ENCODE results near the gene CACNA1A. TPM values are rescaled to one million over a fixed set of nuclear protein-coding genes. Genes with fewer than 3 reads are reported as not detected.

Gene CACNA1A
- total RNA-seq, 2 donors from 2014 or later: 6.7 to 7.6 TPM

- WGBS, 2 donors: 5 to 17% methylated on average over 1 of the region's 1 CpG
- ATAC-seq (no peak), DNase-seq (no peak)
- no peaks in the 10 kb centered on the region for H3K27me3 ChIP-seq
- no peak overlapping the region for H3K4me3 ChIP-seq
- no peaks in the 10 kb centered on the region for H3K9me3 ChIP-seq
- no peak overlapping the region for H3K27ac ChIP-seq
- intact Hi-C loops (cut with DNase I): loop anchor here (5.0 kb wide), 1 partner anchor 303 kb away; no protein-coding TSS in a partner anchor
- no peaks in the 10 kb centered on the region for H3K36me3 ChIP-seq (replicated peaks in 1 of 2; ENCODE audit: insufficient read depth in 1 of 2, low read depth in 2 of 2)
- TF ChIP-seq POLR2A (IDR thresholded peaks at IDR 0.05) (no peak), CTCF (IDR thresholded peaks at IDR 0.05) (no peak)
- no peaks in the 10 kb centered on the region for H3K4me1 ChIP-seq
Measured at GRCh38 chr19:13283871-13284270, 222.4 kb downstream of the CACNA1A start.

- H3K27me3 ChIP-seq: no peaks in the 10 kb centered on the region
- no peak for DNase-seq
- intact Hi-C loops (cut with DNase I): loop anchor here (5.0 kb wide), 1 partner anchor 305 kb away; no protein-coding TSS in a partner anchor
Measured at GRCh38 chr19:13282486-13283065, 223.7 kb downstream of the CACNA1A start.

GRCh38 chr19:13281567-13282291 is 224.6 kb downstream of the CACNA1A start:
- ATAC-seq (no peak), DNase-seq (no peak)
- H3K27me3 ChIP-seq: no peaks in the 10 kb centered on the region
- no peak overlapping the region for H3K4me3 ChIP-seq
- no peaks in the 10 kb centered on the region for H3K9me3 ChIP-seq
- peaks cover 5% of the 10 kb centered on the region for H3K4me1 ChIP-seq
- 22 to 32% methylated on average over 22 to 24 of the region's 24 CpGs for WGBS, 2 donors
- intact Hi-C loops (cut with DNase I): loop anchor here (5.0 kb wide), 1 partner anchor 306 kb away; no protein-coding TSS in a partner anchor
- H3K36me3 ChIP-seq (replicated peaks in 1 of 2; ENCODE audit: insufficient read depth in 1 of 2, low read depth in 2 of 2): no peaks in the 10 kb centered on the region
- TF ChIP-seq POLR2A (IDR thresholded peaks at IDR 0.05): no peak
- TF ChIP-seq CTCF (IDR thresholded peaks at IDR 0.05): no peak
- no peak overlapping the region for H3K27ac ChIP-seq

More at GRCh38 chr19:13282486-13283065, 223.7 kb downstream of the CACNA1A start:
- TF ChIP-seq CTCF (IDR thresholded peaks at IDR 0.05): no peak
- no peak for TF ChIP-seq POLR2A (IDR thresholded peaks at IDR 0.05)
- H3K4me1 ChIP-seq: peaks cover under 1% of the 10 kb centered on the region
- ATAC-seq: no peak
- H3K36me3 ChIP-seq (replicated peaks in 1 of 2; ENCODE audit: insufficient read depth in 1 of 2, low read depth in 2 of 2): no peaks in the 10 kb centered on the region
- 57 to 58% methylated on average over 4 to 8 of the region's 8 CpGs for WGBS, 2 donors
- H3K27ac ChIP-seq: no peak overlapping the region
- no peaks in the 10 kb centered on the region for H3K9me3 ChIP-seq
- H3K4me3 ChIP-seq: no peak overlapping the region

- H3K9me3 ChIP-seq: no peaks in the 10 kb centered on the region
- no peak for TF ChIP-seq POLR2A (IDR thresholded peaks at IDR 0.05)
- peak; percentile 45 to 84 (median 77) for TF ChIP-seq CTCF (IDR thresholded peaks at IDR 0.05)
- intact Hi-C loops (cut with DNase I): no loop called here
- no peak overlapping the region for H3K27ac ChIP-seq
- no peaks in the 10 kb centered on the region for H3K27me3 ChIP-seq
- WGBS, 2 donors: 31 to 33% methylated on average over 16 to 17 of the region's 17 CpGs
- no peaks in the 10 kb centered on the region for H3K36me3 ChIP-seq (replicated peaks in 1 of 2; ENCODE audit: insufficient read depth in 1 of 2, low read depth in 2 of 2)
- H3K4me1 ChIP-seq: peaks cover 5% of the 10 kb centered on the region
- ATAC-seq: peak; percentile 83
- DNase-seq: peak; percentile 56 to 72 (median 62)
- no peak overlapping the region for H3K4me3 ChIP-seq
Measured at GRCh38 chr19:13277104-13277809, 229.0 kb downstream of the CACNA1A start.

Data from body of pancreas (tissue), 4 donors.